ENCODE measurements around the gene TTBK1.

DNA sequence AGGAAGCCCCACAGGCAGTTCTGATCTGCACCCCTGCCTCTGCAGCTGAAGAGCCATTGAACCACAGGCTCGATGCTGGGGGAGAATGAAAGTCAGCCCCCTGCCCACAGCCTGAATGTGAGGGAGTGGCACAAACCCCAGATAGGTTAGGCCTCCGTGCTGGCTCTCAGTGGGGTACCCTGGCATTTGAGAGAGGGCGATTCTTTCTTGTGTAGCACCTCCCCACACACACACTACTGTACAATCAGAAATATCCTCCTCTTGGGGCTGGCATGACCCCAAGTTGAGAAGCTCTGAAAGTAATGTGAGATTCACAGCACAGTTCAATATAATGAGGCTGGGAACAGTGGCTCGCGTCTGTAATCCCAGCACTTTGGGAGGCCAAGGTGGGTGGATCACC, 17.9 kb downstream of the TTBK1 start:
- TF ChIP-seq CTCF (IDR thresholded peaks at IDR 0.05; ENCODE audit: low read depth, low read length) (no peak), EZH2phosphoT487 (IDR thresholded peaks at IDR 0.05; ENCODE audit: low read depth) (no peak)

All from OCI-LY3 (cell line).